CMK (cell line): ENCODE measurements around the gene CCDC85C.

Source experiments
- DNase-seq: peaks from one replicate; pipeline ENCODE4 v3.0.0-alpha.2; 2010; ENCODE audit warnings: low read depth

CCDC85C gene

DNA sequence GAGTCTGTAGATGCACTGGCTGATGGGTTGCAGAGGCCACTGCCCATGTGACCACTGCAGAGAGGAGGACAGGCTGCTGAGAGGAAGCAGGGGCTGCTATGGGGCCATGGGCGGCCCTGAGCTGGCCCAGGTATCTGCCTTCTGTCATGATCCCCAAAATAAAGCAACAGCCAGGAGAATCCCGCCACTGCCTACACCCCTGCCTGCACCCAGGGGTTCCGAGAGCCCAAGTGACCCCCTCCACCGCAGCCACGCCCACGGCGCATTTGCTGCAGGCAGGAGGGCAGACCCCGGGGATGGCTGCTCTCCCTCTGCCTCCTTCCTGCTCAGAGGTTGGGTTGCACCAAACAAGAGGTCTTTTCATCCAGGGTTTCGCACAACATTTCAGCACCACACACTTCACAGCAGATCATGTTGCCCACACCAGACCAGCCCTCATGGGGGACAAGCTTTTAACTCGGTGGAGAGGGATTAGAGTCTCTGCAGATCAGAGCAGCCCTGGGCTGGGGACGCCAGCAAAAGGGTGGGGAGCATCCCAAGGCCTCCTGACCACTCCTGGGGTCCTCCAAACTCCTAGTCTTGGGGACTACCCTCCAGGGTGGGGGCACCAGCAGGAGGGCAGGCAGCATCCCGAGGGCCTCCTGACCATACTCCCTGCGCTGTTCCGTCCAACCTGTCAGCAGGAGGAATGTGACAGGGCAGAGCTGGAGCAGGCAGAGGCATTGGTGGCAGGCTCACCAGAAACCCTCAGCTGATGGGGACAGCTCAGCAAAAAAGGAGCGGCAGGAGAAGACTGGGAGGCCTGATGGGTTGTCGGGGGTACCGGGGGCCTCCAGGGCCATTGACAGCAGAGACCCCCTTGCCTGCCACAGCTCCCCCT, 14.1 kb downstream of the CCDC85C start:
- no peak for DNase-seq

DNA sequence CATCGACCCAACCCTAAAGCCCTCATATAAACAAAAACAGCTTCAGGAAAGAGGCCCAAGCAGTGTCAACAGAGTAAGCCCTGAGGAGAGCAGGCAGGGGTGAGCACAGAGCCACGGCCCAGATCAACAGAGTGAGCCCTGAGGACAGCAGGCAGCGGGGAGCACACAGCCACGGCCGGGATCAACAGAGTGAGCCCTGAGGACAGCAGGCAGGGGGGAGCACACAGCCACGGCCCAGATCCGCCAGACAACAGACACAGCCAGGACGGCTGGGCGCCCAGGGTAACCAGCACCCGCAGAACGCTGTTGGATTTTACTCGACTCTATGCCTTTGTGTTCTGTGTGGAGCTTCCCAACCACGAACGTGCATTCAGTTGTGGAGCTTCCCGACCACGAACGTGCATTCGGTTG, 15.0 kb downstream of the CCDC85C start:
- no peak for DNase-seq

DNA sequence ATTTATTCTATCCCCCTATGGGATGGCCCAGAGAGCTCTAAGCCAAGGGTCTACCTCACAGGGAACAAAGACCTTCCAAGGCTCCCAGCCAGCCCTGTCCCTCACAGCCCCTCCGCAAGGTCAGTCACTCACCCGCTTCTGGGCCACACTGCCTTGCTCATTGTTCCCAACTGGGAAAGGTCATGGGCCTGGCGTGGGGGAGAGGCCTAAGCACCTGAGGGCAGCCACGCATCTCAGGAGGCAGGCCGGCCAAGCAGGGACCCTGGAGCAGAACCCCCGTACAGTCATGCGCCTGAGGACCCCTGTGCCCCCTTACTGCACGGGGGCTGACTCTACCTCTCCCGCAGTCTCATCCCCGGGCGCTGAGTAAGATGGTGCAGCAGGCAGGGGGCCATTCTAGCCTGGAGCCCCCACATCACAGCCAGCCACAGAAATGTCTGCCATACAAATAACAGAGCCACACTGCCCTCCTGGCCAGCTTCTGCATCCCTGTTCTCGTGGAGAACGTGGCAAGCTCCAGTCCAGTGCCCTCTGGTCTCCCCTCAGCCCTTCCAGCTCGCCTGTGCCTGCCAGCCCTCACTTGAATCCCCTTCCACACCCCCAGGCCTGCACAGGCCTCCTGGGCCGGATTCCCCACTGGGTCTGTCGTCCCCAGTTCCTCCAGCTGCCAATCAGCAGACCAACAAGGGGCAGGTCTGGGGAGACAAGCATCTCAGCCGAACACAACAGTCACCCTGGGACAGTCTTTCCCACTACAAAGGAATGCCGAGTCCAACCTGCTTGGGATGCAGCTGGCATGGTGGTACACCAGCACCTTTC, 16.3 kb downstream of the CCDC85C start:
- no peak for DNase-seq

DNA sequence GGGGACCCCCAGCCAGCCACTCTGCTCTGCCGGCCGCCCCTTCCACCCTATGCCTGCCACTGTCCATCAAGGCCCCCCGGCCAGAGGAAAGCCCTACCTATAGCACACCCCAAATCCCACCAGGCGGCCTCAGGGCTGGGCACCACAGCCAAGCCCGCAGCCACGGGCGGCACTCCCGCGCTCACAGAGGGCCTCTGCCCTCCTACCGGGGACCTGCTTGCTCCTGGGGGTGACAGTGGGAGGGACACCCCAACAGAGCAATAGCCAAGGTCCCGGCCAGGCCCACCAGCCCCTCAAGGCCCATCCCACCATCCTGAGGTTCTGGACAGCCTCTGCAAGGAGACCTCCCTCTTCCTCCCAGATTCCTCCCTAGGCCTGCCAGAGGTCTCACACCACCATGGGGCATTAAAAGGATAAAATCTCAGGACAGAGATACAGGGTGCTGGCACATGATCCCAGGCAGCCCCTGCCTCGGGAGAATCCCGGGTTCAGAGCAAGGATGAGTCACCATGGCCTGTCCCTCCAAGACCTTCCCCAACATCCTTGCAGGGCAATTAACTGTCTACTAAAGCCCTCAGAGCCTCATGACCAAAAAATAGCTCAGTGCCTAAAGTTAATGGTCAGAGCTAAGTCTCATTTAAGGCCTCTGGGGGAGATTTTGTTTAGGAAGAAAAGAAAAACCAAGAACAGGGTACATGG, 17.1 kb downstream of the CCDC85C start:
- DNase-seq, result no peak

- no peak for DNase-seq
These were observed 17.8 kb downstream of the CCDC85C start for GRCh38 chr14:99586054-99586760.

GRCh38 chr14:99584823-99585222, 19.2 kb downstream of the CCDC85C start:
- no peak for DNase-seq

DNA sequence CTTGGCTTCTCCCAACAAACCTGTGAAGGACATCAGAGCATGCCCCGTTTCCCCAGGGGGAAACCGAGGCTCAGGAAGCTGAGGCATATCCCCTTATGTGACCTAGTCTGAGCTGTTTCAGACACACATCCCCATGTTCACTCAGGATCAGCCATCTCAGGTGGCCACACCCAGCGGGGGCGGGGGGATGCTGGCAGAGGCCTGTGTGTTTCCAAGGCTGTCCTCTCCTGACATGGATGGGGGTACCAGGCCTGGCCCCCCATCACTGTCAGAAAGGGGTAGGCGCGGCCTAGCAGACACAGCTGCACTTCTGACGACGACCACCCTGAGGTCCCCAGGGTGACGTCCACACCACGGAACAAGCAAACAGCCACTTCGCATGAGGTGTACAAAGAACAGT, 22.1 kb downstream of the CCDC85C start:
- no peak for DNase-seq

DNA sequence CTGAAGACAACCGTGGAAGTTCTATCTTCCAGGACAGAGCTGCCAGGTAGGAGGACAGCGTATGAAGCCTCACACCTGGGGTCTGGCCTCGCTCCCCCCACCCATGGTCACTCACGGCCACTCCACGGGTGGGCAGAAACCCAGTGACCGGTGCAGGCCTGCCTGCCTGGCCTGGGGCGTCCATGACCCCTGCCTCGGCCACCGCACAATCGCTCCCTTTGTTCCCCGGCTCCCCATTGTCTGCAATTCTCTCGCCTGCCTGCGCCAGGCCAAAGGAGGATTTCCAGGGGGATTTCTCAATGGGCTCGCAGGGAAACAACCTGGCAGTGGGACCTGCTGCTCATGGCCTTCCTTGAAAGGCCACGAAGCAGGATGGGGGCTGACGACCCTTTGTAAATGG, 22.6 kb downstream of the CCDC85C start:
- DNase-seq, result no peak

DNA sequence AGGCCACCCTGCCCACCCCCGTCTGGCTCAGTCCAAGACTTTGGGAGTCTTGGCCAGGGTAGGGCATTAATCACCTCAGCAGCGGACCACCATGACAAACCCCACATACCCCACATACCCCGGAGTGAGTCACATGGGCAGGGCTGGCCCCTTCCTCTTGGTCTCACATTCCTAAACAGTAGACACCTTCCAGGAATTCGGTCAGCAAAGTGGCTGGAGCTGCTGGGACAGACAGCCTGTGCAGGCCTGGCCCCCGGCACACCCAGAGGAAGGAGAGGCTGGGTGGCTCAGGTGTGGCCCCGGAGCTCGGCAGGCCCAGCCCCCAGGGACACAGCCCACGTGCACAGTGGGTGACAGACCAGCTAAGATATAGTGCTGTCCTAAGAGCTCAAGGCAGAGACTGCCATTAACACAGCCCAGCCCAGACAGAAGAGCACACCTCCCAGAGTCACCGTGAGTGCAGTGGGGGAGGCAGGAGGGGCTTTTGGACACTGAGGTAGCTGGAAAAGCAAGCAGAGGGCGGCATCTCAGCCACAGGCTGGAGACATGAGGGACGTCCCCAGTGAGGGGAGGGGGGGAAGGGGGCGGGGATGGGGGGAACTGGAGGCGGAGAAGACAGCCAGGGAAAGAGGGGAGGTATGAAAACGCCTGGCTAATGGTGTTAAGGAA, 24.0 kb downstream of the CCDC85C start:
- DNase-seq, result no peak

GRCh38 chr14:99579120-99579836, 24.7 kb downstream of the CCDC85C start:
- no peak for DNase-seq

DNA sequence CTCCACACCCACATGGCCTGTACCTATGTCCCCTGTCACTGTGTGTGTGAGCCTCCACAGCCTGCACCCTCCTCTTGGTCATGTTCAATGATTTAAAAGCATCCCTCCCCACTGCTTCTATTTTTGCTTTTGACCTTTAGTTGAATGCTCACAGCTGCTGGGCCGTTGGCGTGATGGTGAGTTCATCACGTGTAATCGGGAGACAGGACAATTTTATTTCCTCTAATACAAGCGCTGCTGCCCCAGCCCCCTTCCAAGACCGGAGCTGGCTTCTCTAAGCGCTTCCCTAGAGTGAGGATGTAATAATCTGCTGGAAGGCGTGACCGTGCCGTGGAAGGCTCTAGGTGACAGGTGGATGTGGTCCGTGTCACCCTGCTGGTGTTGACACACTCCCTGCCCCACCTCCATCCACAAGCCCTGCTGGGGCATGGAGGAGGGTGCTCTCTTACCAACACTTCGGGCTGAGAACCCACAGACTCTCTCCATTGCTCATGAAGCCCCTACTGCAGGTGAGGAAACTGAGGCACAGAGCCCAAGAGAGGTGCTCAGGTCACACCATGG, 25.4 kb downstream of the CCDC85C start:
- no peak for DNase-seq

GRCh38 chr14:99576761-99577705, 27.0 kb downstream of the CCDC85C start:
- no peak for DNase-seq

GRCh38 chr14:99576304-99576703, 27.7 kb downstream of the CCDC85C start:
- no peak for DNase-seq

DNA sequence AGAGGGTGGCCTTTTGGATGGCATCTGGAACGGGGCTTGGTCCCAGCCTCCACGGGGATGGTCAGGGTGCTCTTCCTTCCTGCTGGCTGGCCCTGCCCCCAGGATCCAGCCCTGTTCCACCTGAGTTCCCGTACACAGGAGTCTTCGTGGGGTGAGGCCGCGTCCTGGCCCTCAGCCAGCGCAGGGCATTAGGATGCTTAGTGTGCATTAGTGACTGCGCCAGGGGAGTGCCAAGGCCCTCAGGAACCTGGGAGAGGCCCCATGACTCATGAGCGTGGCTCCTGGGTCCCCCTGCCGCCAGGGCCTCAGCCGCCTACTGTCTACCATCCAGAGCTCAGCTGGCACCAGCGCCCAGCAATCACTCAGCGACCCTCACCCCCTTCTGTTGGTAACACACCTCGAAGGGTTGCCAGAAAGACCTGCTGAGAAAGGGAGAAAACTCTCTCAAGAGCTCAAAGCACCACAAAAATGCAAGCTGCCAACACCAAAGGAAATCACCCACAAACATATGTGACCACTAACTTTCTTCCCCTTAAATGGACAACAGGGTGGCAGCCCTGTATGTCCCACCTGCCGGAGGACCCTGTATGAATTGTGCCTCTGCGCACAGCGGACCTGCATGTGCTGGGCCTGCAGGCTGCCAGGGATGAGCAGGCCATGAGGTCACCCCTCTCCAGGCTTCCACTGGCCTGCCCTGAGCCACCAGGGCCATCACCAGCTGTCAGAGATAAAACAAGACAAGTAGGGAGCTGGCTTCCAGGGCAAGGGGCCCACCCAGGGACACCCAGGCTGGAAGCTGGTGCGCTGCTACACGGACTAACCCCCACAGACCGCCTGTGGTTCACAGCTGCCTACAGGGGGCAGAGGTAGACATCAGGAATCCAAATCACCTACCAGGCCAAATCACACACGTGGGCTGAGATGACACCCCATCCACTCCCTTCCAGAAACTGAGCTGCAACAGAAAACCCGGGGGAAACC, 28.7 kb downstream of the CCDC85C start:
- no peak for DNase-seq

DNA sequence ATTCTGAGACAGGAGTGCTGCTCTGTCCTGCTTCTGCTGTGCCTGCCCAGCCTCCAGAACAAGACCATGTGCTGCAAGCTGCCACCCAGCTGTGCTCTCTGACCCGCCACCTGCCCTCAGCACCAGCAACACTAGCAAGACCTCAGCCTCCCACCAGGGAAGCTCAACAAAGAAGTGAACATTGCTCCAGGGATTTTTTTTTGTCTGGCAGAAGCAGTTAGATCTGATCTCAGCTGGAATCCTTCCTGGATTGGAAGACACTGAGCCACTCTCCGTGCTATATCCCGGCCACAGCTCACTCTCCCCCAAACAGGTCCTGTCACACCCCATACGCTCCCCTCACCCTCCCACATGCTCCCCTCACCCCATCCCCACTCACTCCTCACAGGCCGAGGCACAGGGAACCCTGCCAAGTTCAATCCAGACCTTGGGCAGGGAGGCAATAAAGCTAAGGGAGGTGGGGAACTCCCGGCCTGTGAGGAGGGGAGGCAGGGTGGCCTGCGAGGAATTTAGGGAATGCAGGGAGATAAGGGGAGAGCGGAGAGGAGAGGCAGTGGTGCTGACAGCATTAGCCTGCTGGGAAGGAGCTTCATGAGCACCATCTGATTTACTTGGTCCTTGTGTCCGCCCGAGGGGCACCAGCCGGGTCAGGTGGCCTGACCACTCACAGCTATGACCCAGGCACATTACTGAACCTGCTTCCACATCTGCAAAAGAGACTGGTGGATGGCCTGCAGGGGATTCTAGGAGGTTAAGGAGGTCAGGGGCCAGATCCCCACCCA, 29.7 kb downstream of the CCDC85C start:
- DNase-seq, result no peak

DNA sequence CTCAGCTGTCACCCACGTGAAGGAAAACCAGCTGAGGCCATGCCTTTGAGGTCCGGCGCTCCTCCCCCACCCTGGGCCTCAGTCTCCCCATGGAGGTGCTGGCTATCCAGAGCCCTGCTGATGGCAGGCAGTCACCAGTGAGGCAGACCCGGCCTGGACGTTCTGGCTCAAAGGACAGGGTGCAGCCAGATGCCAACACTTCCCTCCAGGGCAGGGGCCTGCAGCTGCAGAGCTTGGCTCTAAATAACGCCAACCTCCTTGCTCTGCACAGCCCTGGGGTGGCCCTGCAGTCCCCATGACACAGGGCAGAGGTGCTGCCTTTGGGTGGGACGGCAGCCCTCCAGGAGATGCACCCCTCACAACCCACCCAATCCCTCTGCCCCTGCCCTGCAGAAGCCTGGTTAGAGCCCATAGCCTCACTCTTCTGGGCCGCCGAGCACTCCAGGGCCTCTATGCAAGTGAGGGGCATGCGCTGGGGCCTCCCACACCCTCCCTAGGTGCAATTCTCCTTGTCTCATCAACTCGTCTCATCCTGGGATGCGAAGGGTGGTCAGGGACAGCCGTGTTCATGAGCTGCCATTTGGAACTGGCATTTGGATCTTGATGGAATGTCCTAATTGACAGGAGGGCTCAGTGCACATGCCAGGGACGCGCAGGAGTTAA, 30.4 kb downstream of the CCDC85C start:
- no peak for DNase-seq

DNA sequence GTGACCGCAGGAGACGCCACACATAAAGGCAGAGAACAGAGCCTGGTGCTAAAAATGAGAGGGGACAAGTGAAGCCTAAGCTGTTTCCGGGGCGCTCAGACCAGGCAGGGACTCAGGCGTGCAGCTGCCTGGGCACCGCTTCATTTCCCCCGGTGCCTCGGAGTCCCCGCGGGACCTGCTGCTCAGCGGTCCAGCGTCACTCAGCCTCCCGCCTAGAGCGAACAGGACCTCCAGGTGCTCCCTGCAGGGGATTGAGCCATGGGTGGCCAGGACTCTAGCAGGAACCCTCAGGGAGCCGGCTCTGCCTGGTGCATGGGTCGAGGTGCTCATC, 31.0 kb downstream of the CCDC85C start:
- no peak for DNase-seq
